NCI-H82 treated with DMSO at 0.1 percent for 48 hours (cell line): ENCODE results near the gene UBE4B.

Source experiments
- DNase-seq: peaks from one replicate; lab custom pipeline; 2025; ENCODE audit not compliant: unreplicated experiment; lab: John Stamatoyannopoulos, UW

UBE4B gene

DNA sequence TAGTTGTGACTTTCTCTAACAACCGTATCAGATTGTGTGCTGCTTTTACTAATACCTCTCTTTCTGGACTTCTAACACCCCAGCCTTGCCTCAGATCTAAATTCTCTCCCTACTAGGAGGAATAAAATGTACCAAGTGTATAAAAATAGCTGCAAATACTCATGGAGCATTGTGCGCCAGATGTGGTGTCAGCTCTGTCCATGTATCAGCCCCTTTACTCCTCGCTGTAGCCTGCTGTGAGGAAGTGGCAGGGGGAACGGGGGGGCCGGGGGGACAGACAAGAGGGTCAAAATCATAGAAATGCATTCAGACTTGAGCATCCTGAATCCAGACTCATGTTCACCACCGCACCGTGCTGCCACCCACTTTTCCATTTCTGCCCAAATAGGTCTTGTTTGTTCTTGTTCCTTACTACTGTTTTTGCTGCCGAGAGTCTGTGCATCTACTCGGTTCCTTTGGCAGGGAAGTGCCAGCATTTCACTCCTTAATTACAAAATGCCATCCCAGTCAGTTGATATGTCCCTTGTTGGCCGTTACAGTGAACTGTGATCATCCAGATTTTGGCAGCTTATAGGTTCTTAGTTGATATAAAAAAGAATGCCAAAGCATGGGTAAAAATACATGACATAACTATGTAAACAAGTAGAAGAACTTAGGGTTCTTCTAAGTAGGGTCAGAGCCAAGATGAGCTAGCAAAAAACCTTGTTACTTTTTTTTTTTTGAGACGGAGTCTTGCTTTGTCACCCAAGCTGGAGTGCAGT, 76.4 kb downstream of the UBE4B start:
- DNase-seq: no peak

DNA sequence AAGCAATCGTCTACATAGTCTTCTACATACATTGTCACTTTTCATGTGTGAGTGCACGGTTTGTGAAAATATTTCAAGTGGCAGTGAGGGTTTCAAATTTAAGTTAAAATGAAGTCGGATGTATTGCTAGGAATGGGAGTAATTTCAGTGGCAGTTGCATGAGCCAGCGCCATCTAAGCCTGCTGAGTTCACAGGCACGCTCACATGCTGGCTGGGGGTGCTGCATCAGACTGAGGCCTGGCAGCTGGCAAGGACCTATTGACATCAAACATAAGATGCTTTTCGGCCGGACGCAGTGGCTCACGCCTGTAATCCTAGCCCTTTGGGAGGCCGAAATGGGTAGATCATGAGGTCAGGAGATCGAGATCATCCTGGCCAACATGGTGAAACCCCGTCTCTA, 80.7 kb downstream of the UBE4B start:
- DNase-seq: no peak

DNA sequence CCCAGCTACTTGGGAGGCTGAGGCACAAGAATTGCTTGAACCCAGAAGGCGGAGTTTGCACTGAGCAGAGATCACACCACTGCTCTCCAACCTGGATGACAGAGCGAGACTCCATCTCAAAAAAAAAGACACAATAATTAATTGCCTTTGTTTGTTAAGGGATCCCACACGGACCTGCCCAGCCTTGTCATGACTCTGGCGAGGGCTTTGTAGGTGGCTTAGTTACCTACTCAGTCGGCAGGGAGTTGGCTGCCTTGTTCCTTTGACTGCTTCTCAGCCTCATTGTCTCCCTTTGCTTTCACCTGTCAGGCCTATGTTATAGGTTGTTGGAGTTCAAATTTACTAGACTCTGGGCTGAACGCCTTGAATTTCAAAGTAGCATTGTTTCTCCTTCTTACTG, 82.0 kb downstream of the UBE4B start:
- no peak for DNase-seq

DNA sequence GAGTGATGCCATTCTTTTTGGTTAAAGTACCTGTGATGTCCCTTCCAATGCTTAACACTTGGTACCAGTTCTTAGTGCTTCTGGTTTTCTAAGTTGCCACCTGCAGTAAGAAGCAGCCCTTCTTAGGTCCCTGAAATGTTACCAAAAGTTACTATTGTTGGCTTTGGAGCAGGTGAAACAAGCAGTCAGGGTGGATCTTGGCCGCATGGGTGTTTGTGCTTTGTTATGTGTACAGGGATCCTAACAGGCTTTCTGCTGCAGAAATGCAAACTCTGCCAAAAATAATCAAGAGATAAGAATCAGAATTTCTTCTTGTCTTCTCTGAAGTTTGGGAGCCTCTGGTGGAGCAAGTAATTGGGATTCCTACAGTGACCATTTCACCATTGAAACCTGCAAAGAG, 84.4 kb downstream of the UBE4B start:
- no peak for DNase-seq

DNA sequence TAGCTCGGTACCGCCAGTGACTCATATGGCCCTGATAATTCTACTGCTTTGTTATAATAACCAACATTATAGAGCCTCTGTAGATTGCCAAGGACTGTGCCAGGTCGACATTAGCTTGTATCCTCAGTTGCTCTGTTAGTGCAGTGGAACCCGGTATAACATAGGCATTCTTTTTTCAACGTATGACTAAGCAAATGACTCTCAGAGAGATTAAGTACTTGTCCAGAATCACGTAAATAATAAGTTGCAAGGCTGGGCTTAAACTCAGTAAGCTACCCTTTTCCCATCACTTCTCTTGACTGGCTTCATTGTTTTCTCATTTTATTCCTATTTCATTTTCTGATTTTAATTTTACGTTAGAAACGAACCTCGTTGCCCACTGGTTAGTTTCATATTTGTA, 85.1 kb downstream of the UBE4B start:
- DNase-seq: no peak

DNA sequence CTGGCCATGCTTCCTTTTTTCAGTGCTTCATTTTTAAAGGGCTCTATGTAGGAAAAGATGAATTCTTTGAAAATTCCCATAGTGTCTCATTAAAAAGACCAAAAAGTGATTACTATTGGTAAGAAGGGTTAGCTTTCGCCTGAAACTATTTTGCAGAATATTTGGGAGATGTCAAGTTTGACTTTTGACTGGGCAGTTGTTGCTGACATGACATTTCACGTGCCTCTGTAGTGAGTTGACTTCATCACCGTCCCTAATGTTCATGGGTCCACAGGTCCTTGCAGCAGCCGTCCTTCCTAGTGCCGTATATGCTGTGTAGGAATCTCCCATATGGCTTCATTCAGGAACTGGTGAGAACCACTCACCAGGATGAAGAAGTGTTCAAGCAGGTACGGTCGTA, 88.9 kb downstream of the UBE4B start:
- no peak for DNase-seq

DNA sequence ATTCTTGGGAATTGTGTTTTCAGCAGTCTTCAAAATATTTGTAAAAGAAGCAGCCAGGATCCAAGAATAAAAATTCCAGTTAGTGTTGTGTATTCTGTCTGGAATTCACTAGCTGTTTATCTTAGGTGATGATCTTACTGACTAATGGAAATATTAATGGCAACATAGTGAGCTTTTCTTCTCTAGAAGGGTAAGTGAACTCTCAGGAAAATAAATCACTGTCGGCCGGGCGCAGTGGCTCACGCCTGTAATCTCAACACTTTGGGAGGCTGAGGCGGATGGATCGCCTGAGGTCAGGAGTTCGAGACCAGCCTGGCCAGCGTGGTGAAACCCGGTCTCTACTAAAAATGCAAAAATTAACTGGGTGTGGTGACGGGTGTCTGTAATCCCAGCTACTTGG, 90.2 kb downstream of the UBE4B start:
- DNase-seq: no peak

DNA sequence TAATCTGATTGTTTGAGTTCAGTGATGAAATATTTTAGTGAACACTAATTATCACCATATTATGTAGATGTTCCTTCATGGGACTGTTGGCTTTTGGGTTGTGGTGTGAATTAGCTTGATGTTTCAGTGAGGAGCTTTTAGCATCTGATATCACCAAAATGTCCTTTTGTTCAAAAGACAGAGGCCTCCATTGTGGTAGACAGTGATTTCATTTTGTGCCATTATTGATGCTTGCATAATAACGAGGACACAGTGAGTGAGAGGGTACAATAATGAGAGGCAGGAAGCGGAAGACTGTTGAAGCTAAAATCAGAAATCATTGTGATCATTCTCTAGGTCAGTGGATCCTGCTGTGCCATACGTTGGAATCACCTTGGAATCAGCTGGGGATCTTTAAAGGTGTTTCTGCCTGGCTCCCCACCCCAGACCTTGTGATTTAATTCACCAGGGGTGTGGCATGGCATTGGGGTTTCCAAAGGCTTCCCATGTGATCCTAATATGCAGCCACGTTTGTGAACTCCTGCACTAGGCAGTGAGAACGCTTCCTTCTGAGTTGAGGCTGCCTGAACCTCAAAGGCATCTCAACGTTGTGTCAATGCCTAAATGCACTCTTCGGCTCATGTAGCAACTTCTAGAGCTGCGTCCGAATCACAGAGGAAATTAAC, 95.5 kb downstream of the UBE4B start:
- no peak for DNase-seq

DNA sequence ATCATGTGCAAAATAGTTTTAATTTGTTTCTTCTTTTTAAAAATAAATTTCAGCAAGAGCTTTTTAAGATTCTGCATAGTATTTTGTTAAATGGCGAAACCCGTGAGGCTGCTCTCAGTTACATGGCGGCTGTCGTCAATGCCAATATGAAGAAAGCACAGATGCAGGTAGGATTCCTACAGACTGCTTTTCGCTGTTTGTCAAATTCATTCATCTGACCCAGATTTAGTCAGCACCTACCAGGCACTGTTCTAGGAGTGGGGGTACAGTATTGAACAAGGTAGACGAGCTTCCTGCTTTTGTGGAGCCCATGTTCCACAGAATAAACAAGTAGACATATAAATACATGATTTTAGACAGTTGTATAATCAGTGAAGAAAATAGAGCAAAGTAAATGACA, 99.6 kb downstream of the UBE4B start:
- DNase-seq: no peak

DNA sequence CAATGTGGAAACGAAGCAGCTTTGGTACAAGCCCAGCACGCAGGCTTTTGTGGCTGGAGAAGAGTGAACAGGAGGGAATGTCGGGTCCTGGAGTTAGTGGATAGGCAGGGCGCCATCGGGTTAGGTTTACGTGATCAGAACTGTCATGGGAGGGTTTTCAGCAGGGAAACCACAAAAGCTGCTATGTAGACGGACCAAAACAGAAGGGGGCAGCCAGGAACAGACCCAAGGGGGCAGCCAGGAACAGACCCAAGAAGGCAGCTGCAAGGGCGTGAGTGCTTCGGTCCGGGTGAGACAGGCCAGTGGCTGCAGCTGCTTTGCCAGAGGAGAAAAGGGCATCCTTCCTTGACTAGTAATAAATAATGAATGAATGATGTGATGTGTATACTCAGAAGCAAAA, 100.1 kb downstream of the UBE4B start:
- no peak for DNase-seq

DNA sequence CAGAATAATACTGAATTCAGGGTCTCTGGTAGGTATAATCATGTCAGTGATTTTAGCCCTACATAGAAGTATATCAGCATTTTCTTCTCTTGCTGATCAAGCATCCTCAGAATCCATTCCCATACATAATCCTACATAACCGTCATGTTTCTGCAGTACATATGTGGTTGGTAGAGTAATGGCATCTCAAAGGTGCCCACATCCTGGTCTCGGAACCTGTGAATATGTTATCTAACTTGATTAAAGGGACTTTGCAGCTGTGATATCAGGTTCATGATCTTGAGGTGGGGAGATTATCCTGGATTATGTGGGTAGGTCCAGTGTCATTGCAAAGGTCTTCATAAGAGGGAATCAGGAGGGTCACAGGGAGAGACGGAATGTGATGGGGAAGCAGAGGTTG, 108.2 kb downstream of the UBE4B start:
- DNase-seq: no peak

DNA sequence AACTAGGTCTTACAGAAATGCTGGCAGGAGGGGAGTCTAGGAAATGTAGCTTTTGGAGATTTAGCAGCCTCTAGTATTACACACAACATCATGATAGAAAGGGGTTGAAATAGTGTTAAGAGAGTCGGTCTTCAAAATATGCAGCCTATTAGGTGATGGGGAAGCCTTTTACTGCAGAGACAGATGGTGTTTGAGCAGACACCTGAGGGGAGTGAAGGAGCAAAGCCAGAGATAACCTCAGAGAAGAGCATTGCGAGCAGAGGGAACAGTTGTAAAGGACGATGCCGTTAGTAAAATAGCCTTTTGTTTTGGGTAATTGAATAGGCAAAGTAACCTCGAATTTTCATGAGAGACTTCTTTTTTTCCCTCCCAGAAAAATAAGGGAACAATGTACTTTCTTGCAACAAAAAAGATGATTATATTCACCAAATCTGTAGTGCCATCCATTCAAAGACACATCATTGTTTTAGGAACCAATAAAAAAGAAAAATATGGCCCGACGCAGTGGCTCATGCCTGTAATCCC, 111.3 kb downstream of the UBE4B start:
- no peak for DNase-seq

DNA sequence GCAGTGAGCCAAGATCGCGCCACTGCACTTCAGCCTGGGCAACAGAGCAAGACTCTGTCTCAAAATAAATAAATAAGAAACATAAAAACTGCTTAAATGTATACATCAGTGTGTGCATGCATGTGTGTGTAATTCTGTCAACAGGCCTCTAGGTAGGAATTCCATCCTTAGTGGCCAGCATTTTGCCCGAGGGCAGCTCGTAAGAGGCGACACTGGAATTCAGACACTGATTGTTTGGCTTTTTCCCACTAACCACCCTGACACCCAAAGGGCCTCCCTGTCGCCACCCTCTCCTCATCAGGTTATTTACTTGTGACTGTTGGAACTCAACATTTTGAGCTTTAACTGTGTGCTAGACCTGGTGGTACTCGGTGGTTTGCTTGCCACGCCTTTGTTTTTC, 113.6 kb downstream of the UBE4B start:
- DNase-seq: no peak

DNA sequence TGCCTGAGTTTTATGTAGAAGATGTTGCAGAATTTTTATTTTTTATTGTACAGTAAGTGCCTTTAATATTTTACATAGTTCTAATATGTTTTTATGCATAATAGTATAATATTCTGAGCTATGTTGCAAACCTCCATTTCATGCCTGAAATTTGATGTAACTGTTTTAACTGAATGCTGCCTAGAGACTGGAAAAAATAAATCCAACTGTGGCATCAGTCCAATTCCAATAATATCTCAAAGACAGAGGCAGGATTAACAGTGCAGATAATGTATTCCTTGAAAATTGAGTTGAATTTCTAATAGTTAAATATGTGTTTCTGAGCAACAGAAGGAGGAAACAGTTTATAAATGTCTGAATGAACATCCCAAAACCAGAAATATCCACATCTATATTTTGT, 116.5 kb downstream of the UBE4B start:
- DNase-seq: no peak

DNA sequence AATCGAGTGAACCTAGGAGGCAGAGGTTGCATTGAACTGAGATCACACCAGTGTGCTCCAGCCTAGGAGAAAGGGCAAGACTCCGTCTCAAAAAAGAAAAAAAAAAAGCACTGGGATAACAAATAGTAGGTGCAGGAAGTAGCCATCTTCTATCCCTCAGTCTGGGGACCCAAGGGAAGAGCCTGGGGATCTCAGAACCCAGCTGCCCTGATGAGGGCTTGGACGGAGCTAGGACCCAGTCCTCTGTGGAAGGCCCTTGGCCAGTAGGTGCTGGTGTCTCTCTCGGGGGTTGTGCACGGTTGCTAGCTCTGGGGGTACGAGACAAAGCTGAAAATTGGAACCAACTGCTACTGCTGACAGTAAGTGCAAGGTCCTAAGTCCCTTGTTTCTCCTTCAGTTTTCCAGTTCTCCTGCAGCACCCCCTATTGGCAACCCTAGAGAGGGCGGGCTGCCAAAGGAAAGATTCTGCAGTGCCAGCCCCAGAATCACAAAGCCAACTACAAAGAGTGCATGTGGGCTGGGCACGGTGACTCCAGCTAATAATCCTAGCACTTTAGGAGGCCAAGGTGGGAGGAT, 120.0 kb downstream of the UBE4B start:
- peak; percentile 14 for DNase-seq

DNA sequence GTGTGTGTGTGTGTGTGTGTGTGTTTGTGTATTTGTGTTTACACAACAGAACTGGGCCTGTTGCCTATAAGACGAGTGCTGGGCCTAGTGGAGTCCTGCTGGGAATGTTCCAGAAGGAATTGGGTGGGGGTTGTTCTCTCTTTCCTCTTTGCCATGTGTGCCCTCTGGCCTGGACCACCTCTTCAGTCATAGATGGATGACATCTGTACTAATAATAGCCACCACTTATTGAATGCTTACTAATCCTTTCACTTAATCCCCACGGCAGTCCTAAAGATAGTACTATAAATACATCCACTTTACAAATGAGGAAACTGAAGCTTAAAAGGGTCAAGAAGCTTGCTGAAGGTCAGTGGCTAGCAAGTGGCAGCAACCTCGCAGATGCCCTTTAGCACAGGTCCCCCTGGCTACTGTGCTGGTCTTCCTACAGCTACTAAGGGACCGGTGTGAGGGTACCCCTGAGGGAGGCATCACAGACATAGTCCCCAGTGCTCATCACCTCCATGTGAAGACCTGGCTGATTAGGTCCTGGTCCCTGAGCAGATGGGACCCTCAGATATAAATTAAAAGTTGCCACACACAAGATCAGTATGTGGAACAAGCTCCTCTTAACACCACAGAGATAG, 122.4 kb downstream of the UBE4B start:
- peak; percentile 66 for DNase-seq

DNA sequence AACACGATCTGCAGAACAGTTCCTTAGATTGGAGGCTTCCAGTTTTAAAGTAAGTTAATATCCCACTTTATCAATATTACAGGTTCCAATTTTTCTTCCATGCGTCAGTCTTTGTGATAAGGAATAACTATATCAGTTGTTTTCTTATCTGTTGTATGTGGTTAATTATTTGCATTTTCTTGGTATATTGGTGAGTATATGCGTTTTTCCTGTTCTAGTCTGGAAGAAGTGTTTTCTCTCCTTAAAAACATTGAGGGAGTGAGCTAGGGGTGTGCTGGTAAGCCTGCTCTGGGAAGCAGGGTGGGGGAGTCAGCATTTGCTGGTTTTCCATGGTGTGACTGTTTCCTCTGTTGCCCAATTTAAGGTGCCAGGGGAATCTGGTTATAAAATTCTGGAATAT, 127.4 kb downstream of the UBE4B start:
- DNase-seq: no peak

DNA sequence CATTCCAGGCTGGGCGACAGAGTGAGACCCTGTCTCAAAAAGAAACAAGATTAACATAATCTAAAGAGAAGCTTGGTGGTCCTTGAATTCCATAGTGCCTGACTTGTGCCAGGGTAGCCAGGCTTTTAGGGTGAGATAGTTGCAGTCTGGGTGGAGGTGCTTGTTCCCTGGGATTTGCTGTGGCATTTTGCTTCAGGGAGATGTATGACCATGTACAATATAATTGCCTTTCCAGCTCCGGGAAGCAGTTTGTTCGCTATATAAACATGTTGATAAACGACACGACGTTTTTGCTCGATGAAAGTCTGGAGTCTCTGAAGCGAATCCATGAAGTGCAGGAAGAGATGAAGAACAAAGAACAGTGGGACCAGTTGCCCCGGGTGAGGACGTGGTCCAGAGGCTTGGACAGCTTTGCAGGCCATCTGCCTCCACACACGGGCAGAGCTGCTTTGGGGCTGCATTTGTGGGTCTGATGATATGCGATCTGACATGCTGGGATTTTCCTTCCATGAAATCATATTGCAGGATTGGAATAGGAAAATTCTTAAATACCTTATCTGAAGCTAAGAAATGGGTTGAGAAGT, 128.2 kb downstream of the UBE4B start:
- DNase-seq: no peak

DNA sequence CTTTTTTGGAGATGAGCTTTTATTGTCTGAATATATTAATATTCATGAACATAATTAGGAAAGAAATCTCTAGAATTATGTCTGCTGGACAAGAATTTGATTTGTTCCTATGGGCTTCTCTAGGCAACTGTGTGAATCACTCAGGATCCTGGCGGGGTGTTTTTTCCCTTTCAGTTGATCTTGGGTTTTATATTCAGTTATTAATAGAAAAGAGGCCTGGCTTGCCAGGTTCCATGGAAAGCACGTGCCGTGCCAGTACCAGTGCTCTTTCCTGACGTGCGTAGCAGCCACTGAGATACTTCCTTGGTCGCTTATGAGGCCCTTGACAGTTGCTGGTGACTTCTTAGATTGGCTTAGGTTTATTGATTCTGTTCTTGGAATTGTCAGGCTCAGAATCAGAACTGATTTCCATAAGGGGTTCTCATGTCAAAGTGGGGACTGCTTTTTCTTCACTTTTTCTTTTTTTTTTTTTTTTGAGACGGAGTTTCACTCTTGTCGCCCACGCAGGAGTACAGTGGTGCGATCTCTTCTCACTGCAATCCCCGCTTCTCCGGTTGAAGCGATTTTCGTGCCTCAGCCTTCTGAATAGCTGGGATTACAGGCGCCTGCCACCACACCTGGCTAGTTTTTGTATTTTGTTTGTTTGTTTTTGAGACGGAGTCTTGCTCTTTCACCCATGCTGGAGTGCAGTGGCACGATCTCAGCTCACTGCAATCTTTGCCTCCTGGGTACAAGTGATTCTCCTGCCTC, 129.0 kb downstream of the UBE4B start:
- DNase-seq: no peak

DNA sequence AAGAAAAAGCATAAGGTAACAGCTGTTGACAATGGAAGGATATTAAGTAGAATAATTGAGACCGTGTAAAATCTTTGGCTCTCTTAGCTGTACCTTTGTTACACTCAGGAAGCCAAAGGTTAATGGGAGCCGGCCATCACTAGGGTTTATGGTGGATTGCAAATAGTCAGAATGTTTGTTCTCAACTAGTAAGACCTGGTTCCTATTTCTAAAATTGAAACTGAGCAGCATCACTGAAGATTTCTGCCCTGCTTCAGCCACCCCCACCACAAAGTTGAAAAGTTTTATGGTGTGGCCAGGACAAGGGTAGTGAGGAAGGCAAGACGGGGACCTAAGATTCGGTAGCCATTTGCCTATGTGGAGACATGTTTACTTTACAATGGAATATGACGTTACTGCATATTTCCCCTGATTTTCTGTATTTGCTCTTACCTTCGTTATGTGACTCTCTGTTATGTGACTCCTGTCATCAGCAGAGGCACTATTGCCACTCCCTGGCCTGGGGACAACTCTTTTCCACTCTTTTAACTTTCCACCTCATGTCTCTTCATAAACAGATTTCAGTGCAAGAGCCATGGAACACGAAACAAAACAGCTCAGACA, 136.3 kb downstream of the UBE4B start:
- no peak for DNase-seq

DNA sequence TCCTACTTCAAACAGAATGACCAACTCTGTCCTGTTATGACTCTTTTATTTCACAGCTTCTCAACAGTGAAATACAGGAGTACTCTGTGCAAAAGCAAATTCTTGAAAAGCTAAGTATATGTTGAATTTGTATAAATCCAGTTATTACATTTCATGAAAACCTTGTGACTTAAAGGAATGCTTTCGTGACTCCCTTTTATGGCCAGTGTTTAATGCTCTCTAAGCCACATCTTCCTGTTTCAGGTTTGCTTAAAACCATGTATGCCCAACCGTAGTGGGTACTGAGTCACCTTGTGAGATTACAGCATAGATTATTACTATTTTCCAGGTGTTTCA, 137.4 kb downstream of the UBE4B start:
- no peak for DNase-seq
